ENCODE measurements around the gene PFDN6. TPM values are rescaled to one million over a fixed set of nuclear protein-coding genes. Genes with fewer than 3 reads are reported as not detected.

PFDN6 gene
- total RNA-seq, 2 experiments from 2014 or later, result 53.3 to 54.7 TPM

Small RNA genes within 50 kb of the gene (microRNA-seq; reads per million reads assigned to microRNA genes)
- gene MIR6834 (not detected), gene MIR6873 (not detected)

Other genes with a start within 250 kb of the PFDN6 start
- gene HLA-DPA1, start 216.0 kb upstream of the PFDN6 start, total RNA-seq, result 10 to 100 TPM; 35.7 to 39.8 TPM
- gene HLA-DPB1, start 213.6 kb upstream of the PFDN6 start, total RNA-seq, result 10 to 100 TPM; 43.4 to 44.7 TPM
- 1 to 10 TPM in 1 of 2 experiments, under 1 TPM in 1; 1.00 to 1.1 TPM for gene COL11A2, start 97.1 kb upstream of the PFDN6 start, total RNA-seq
- 10 to 100 TPM; 54.6 to 60.0 TPM for gene RXRB, start 88.9 kb upstream of the PFDN6 start, total RNA-seq
- gene SLC39A7, start 88.7 kb upstream of the PFDN6 start, total RNA-seq, result 10 to 100 TPM; 41.7 to 44.8 TPM
- 10 to 100 TPM; 21.1 to 21.8 TPM for gene HSD17B8, start 84.9 kb upstream of the PFDN6 start, total RNA-seq
- gene RING1, start 81.1 kb upstream of the PFDN6 start, total RNA-seq, result 10 to 100 TPM; 41.2 to 41.8 TPM
- gene VPS52, start 17.7 kb upstream of the PFDN6 start, total RNA-seq, result 10 to 100 TPM; 72.3 to 76.0 TPM
- 1,000 to 10,000 TPM; 3,300 to 3,409 TPM for gene RPS18, start 17.5 kb upstream of the PFDN6 start, total RNA-seq
- gene B3GALT4, start 12.5 kb upstream of the PFDN6 start, total RNA-seq, result 10 to 100 TPM; 32.0 to 35.4 TPM
- gene WDR46, start 362 bp upstream of the PFDN6 start, total RNA-seq, result 10 to 100 TPM; 50.0 to 58.0 TPM
- 10 to 100 TPM; 65.4 to 65.5 TPM for gene RGL2, start 9.3 kb downstream of the PFDN6 start, total RNA-seq
- 100 to 1,000 TPM; 250 to 257 TPM for gene TAPBP, start 24.5 kb downstream of the PFDN6 start, total RNA-seq
- gene ZBTB22, start 28.1 kb downstream of the PFDN6 start, total RNA-seq, result 10 to 100 TPM; 20.9 to 24.5 TPM
- gene DAXX, start 33.4 kb downstream of the PFDN6 start, total RNA-seq, result 100 to 1,000 TPM; 108 to 117 TPM
- 100 to 1,000 TPM; 117 to 127 TPM for gene KIFC1, start 102.2 kb downstream of the PFDN6 start, total RNA-seq
- gene PHF1, start 121.4 kb downstream of the PFDN6 start, total RNA-seq, result 100 to 1,000 TPM in 1 of 2 experiments, 10 to 100 TPM in 1; 98.3 to 105 TPM
- gene CUTA, start 128.5 kb downstream of the PFDN6 start, total RNA-seq, result 100 to 1,000 TPM; 202 to 209 TPM
- gene SYNGAP1, start 130.5 kb downstream of the PFDN6 start, total RNA-seq, result 10 to 100 TPM; 53.3 to 60.1 TPM
- gene ZBTB9, start 165.0 kb downstream of the PFDN6 start, total RNA-seq, result 1 to 10 TPM; 9.1 to 9.8 TPM